ENCODE data around the gene LACTBL1.

The LACTBL1 gene

DNA sequence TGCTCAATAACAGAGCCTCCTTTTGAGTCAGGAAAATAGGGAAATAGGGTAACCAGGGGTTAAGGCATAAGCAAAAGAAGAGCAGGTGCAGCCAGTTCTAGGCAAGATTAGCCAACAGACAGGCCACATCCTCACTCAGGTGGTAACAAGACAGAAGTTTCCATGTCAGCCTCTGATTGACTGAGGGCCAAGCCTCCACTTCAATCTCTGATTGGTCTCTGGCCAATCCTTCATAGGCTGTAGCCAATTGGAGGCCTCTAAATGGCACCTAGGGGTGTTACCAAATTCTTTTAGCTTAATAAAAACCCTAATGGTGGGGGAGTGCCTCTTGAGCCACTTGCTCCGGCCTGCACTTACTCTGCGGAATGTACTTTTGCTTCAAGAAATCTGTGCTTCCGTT, 37.2 kb downstream of the LACTBL1 start:
- TF ChIP-seq, protein P1, sequence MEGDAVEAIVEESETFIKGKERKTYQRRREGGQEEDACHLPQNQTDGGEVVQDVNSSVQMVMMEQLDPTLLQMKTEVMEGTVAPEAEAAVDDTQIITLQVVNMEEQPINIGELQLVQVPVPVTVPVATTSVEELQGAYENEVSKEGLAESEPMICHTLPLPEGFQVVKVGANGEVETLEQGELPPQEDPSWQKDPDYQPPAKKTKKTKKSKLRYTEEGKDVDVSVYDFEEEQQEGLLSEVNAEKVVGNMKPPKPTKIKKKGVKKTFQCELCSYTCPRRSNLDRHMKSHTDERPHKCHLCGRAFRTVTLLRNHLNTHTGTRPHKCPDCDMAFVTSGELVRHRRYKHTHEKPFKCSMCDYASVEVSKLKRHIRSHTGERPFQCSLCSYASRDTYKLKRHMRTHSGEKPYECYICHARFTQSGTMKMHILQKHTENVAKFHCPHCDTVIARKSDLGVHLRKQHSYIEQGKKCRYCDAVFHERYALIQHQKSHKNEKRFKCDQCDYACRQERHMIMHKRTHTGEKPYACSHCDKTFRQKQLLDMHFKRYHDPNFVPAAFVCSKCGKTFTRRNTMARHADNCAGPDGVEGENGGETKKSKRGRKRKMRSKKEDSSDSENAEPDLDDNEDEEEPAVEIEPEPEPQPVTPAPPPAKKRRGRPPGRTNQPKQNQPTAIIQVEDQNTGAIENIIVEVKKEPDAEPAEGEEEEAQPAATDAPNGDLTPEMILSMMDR (IDR thresholded peaks at IDR 0.05; ENCODE audit: low read length, missing control alignments): no peak
- DNase-seq (ENCODE audit: low read depth): no peak
- H3K4me3 ChIP-seq (replicated peaks; ENCODE audit: low read depth, low read length): no peak overlapping the region

DNA sequence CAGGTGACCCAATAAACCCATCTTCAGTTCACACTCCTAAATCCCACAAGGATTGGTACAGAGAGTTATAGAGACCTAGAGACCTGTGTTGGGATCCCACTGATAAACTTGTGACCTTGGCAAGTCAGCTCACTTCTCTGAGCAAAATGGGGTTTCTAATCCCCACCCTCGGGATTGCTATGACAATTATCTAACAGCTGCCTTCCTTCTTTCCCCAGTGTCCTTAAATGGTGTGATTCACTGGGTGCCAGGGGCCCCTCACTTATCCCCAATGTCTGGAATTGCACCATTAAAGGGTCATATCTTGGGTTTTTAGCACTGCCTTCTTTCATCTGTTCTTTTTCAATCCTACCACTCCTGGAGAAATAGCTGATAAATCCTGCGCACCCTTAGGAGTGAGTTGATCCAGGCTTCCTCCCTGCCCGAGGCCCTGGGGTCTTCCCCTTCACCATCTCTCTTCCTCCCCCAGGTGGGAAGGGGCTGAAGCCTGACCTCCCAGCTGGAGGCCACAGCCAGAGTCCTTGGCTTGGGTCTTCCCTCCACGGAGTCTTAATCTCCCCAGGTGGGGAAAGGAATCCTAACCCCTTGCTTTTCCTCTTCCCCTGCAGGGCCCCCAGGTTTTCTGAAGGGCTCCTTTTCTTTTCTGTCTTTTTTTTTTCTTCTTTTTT, 39.7 kb downstream of the LACTBL1 start:
- TF ChIP-seq, protein P1 (IDR thresholded peaks at IDR 0.05; ENCODE audit: low read length, missing control alignments): no peak
- H3K4me3 ChIP-seq (replicated peaks; ENCODE audit: low read depth, low read length): no peak overlapping the region

DNA sequence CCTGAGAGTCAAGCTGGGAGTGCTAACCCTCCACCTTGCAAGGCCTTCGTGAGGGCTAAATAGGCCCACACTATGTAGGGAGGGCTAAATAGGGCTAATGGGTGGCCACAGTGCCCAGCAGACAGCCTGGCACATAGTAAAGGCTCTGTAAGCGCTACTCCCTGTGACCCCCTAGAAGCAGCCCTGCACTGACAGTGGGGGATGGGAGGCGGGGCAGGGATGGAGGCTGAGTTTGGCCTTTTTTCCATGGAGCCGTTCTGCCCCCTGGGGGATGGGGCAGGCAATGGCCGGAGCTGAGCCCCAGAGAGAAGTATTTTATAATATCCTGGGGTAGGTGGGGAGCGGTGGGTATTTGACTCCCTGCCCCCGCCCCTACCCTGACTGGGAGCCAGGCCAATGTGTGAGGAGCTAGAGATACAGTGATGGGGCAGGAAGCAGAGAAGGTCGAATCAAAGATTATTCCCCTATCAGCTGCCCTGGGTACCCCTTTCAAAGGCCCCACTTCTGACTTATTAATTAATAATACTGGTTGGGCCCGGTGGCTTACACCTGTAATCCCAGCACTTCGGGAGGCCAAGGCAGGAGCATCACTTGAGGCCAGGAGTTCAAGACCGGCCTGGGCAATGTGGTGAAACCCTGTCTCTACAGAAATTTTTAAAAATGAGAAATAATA, 42.3 kb downstream of the LACTBL1 start:
- no peak overlapping the region for H3K4me3 ChIP-seq (replicated peaks; ENCODE audit: low read depth, low read length)
- DNase-seq (ENCODE audit: low read depth): peak; percentile 42
- TF ChIP-seq, protein P1 (IDR thresholded peaks at IDR 0.05; ENCODE audit: low read length, missing control alignments): peak; percentile 77

More for the DNA sequence above, 39.7 kb downstream of the LACTBL1 start:
- DNase-seq (ENCODE audit: low read depth): no peak

DNA sequence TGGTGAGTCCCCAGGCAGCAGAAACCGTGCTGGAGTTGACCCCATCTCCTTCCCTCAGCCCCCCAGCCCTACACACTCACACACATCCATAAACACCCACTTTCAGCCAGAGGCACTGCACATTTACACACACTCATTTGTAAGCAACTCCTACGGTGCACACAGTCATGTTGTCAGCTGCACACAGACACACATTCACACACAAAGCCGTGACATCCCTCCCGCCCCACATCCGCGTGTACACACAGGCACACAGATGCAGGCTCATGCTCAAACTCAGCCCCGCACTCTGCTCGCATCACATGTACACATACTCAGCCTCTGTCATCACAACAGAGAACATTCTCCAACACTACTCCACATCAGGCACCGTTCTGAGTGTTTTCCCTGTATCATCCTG, 47.6 kb downstream of the LACTBL1 start:
- TF ChIP-seq, protein P1 (IDR thresholded peaks at IDR 0.05; ENCODE audit: low read length, missing control alignments): no peak
- no peak overlapping the region for H3K4me3 ChIP-seq (replicated peaks; ENCODE audit: low read depth, low read length)
- DNase-seq (ENCODE audit: low read depth): no peak

DNA sequence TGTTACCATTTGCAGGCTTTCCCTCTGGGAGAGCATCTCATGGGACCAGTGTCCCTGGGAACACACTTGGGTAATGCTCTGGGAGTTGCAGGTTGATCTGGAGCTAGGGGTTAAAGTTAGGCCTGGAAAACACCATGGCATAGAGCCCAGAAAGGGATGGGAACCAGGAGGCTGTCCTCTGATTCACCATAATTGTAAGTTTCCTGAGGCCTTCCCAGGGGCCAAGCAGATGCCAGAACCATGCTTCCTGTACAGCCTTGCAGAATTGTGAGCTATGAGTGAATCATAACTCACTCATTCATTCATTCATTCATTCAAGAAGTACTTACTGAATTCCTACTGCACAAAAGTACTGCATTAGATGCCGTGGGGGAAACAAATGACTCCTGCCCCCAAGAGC, 50.0 kb downstream of the LACTBL1 start:
- H3K4me3 ChIP-seq (replicated peaks; ENCODE audit: low read depth, low read length): no peak overlapping the region
- TF ChIP-seq, protein P1 (IDR thresholded peaks at IDR 0.05; ENCODE audit: low read length, missing control alignments): no peak
- peak; percentile 44 for DNase-seq (ENCODE audit: low read depth)

DNA sequence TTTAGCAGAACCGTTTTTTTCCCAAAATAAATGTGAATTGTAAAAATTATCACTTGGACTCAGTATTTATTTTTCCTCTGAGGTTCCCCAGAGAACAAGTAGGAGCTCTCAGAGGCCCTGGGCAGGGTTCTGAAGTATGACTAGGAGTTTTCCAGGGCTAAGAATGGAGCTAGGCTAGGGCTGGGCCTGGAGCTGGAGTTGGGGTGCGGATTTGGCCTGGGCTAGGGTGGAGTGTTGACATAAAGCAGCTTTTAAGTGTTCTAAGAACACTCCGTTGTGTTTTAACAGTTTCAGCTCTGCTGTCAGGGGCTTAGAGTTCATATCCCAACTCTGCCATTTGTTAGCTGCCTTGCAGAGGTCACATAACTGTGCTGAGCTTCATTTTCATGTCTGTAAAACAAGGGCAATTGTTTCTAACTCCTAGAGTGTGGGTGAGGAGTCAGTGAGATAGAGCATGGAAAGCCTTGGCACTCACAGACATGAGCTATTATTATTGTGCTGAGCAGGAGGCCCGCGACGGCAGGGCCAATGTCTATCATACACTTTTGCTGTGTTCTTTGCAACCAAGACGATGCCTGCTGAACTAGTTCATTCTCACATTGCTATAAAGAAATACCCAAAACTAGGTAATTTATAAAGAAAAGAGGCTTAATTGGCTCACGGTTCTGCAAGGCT, 51.1 kb downstream of the LACTBL1 start:
- TF ChIP-seq, protein P1 (IDR thresholded peaks at IDR 0.05; ENCODE audit: low read length, missing control alignments): no peak
- no peak for DNase-seq (ENCODE audit: low read depth)

More for the DNA sequence above, 51.1 kb downstream of the LACTBL1 start:
- H3K4me3 ChIP-seq (replicated peaks; ENCODE audit: low read depth, low read length): no peak overlapping the region
